NCI-H1417 (cell line): Measurements from ENCODE around the gene NOMO2.
"Not testable (repeated sequence)": the region's sequence is repeated elsewhere in the genome, so short reads cannot be mapped to it uniquely, and the experiment has no call there.

ENCODE experiments used
- DNase-seq, 3 experiments: peaks; one replicate each; lab custom pipeline; 2025; lab: John Stamatoyannopoulos, UW

Gene NOMO2

DNA sequence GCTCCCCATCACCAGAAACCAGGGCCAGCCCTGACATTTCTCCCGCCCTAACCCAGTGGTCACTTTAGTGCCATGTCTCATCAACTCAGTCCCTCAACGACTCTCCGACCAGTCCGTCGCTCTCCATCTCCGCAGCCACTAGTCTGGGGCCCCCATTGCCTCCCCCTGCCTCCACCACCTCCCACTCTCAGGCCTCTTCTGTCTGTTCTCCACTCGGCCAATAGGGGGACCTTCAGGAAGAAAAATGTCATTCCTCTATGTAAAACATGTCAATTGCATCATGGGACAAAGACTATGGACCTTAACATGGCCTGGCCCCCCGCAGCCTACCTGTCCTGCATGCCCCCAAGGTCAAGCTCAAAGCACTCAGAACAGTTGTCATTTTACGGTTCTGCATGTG is 39.3 kb downstream of the NOMO2 start:
- not testable (repeated sequence) for DNase-seq

DNA sequence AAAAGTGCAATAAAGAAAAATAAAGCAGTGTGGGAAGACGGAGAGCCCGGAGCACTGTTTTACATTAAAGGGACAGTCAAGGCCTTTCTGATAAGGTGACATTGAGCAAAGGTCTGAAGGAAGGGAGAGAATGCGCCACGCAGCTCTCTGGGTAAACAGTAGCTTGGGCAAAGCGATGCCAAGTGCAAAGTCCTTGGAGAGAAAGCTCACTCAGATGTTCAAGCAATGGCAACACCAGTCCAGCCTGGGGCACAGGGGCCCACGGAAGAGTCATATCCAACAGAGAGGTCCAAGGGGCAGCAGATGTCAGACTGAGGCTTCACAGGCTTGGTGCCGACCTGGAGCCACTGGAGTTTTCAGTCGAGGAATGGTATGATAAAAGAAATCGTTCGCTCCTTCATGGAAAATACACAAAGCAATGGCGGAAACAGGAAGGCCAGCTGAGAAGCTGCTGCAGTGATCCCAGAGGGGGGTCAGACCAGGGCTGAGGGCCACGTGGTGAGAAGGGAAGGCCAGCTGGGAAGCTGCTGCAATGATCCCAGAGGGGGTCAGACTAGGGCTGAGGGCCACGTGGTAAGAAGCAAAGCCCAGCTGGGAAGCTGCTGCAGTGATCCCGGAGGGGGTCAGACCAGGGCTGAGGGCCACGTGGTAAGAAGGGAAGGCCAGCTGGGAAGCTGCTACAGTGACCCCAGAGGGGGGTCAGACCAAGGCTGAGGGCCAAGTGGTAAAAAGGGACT is 40.3 kb downstream of the NOMO2 start:
- not testable (repeated sequence) for DNase-seq

DNA sequence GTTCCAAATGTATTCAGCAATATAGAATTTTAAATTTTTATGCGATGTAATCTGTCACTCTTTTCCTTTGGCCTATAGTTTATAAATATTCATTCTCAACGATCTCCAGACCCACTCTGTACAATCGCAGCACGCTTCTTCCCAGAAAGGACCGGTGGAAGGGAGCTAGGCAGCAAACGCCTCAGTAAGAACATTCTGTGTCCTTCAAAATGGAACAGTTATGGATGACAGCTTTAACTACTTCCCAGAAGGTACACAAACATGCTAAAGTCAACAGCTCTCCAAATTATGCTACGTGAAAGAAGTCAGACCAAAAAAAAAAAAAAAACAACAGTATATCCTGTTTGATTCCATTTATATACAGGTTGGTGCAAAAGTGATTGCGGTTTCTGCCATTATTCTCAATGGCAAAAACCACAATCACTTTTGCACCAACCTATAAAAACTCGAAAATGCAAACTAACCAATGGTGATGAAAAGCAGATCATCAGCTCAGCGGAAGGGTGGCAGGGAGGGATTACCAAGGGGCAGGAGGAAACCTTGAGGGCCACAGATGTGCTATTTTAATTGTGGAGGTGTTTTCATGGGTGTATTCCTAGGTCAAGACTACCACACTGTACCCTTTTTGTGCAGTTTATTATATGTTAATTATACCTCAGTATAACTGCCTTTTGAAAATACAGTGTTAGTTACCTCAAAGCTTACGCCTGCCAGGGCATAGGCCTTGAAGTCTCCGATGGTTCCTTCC is 43.2 kb downstream of the NOMO2 start:
- not testable (repeated sequence) for DNase-seq

DNA sequence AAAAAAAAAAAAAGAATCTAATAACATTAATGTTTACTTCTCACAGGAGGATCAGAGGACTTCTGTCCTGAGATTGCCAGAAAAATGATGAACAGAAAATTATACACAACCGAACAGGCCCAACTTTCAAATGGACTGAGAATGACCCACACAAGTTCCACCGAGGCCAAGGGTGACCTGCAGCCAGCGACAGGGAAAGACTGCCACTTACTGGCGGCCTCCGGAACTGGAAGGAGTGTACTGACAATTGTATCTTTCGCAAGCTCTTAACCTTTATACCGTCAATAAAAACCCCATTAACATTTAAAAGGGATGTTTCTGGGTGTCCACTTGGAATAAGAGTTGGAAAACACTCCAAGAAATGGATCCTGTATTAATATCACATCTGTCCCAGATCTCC is 63.5 kb downstream of the NOMO2 start:
- not testable (repeated sequence) for DNase-seq

DNA sequence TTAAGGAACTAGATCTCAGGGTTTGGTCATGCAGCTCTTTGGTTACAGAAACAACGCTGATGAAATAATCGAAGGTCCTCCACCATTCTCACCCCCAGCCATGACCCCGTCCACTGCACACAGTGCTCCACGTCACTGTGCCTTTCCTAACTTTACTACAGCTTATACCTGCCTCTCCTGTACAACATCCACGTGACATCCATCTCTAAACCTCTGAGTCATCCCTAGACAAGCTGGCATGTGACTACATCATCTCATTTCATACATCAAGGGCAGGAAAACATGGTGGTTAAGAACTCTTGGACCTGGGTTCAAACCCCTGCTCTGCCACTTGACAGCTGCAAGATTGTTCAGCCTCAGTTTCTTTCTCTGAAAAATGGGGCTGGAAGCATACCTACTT is 64.9 kb downstream of the NOMO2 start:
- not testable (repeated sequence) for DNase-seq

DNA sequence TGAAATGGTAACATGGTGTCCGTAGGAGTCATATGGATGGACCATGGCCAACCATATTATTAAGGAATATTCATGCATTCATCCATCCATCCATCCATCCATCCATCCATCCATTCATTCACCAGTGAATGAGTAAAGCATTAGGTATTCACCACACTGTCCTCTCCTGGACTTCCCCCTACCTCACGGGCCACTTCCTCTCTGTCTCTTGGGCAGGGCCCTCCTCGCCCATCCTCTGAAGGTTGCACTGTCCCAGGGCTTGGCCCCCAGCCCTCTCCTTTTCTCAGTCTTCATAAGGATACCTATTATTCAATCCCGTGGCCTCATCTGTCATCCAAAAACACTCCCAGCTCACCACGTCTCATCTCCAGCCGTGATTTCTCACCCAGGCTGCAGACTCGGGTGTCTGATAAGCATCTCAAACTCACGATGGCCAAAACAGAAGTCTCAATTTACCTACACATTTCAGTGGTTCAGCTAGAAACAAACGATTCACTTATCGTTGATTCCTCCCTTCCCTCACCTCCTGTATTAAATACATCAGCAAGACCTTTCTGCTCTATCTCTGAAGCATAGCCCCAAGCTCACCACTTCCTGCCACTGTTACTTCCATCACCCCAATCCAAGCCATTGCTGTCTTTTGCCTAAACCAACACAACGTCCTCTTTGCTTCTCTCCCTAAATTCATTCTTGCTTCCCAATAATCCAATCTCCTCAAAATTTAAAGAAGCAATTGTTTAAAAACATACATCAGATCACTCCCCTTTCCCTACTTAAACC is 69.6 kb downstream of the NOMO2 start:
- not testable (repeated sequence) for DNase-seq

DNA sequence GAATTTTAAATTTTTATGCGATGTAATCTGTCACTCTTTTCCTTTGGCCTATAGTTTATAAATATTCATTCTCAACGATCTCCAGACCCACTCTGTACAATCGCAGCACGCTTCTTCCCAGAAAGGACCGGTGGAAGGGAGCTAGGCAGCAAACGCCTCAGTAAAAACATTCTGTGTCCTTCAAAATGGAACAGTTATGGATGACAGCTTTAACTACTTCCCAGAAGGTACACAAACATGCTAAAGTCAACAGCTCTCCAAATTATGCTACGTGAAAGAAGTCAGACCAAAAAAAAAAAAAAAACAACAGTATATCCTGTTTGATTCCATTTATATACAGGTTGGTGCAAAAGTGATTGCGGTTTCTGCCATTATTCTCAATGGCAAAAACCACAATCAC is 125.9 kb downstream of the NOMO2 start:
- DNase-seq: not testable (repeated sequence)

DNA sequence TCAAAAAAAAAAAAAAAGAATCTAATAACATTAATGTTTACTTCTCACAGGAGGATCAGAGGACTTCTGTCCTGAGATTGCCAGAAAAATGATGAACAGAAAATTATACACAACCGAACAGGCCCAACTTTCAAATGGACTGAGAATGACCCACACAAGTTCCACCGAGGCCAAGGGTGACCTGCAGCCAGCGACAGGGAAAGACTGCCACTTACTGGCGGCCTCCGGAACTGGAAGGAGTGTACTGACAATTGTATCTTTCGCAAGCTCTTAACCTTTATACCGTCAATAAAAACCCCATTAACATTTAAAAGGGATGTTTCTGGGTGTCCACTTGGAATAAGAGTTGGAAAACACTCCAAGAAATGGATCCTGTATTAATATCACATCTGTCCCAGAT is 146.1 kb downstream of the NOMO2 start:
- not testable (repeated sequence) for DNase-seq

DNA sequence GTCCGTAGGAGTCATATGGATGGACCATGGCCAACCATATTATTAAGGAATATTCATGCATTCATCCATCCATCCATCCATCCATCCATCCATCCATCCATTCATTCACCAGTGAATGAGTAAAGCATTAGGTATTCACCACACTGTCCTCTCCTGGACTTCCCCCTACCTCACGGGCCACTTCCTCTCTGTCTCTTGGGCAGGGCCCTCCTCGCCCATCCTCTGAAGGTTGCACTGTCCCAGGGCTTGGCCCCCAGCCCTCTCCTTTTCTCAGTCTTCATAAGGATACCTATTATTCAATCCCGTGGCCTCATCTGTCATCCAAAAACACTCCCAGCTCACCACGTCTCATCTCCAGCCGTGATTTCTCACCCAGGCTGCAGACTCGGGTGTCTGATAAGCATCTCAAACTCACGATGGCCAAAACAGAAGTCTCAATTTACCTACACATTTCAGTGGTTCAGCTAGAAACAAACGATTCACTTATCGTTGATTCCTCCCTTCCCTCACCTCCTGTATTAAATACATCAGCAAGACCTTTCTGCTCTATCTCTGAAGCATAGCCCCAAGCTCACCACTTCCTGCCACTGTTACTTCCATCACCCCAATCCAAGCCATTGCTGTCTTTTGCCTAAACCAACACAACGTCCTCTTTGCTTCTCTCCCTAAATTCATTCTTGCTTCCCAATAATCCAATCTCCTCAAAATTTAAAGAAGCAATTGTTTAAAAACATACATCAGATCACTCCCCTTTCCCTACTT is 152.2 kb downstream of the NOMO2 start:
- not testable (repeated sequence) for DNase-seq

DNA sequence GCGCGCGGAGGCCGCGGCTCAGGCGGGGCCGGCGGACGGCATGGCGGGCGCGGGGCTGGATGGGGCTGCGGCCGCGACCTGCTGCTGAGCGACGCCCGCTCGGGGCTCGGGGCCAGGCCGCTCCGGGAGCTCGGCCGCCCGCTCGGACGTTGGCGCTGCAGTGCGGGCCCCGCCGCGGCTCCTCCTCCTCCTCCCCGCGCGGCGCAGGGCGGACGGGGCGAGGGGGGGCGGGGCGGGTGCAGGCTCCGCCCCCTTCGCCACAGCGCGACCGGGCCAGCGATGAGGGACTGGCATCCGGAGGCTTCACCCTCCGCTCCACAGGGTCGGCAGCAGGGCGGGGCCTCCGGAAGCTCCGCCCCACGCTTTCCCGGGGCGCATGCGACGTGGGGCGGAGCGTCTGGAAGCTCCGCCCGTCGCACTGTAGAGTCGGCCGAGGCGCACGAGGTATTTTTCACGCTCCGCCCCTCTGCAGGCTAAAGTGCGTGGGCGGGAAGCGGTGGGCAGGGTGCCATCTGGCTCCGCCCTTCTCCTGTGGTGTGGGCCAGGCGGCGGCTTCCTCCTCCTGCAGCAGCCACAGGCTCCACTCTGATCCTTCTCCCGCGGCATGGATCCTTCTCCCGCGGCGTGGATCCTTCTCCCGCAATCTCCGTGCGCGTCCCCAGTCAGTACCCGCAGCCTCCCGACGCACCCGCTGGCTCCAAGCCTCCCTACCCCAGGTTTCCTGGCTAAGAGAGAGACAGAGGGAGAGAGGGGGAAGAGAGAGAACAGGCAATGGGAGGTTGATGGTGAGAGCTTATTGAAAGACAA is 159.8 kb downstream of the NOMO2 start:
- DNase-seq: not testable (repeated sequence)

DNA sequence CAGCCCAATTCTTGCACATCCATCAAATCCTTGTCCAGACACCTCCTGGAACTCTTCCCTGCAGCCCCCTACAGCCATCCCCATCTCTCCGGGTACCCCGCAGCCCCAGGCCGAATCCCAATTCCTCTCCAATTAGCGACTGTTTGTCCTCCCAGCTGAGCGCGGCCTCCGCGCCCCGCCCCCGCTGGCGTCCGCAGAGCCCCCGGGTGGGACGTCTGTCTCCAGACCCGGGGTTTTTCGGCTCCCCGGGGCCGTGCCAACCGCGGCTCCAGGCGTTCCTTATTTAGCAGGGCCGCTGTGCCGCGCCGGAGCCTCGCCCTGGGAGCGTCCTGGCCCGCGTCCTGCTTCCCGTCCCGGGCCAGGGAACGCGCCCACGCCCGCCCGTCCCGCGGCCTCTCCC is 160.7 kb downstream of the NOMO2 start:
- not testable (repeated sequence) for DNase-seq

DNA sequence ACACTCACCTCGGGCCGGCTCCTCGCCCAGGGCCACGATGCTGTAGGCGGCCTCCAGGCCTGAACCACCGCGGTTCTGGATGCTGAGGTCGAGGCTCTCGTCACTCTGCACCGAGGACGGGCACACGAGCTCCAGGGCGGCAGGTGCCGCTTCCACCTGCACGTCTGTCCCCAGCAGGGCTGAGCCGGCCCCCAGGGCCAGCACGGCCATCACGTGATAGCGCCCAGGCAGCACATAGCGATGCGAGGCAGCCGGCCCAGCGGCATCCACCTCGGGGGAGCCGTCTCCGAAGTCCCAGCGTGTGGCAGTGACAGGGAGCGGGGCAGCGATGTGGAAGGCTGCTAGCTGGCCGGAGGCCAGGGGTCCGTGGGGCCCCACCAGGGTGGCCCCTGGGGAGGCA is 167.5 kb downstream of the NOMO2 start:
- not testable (repeated sequence) for DNase-seq

DNA sequence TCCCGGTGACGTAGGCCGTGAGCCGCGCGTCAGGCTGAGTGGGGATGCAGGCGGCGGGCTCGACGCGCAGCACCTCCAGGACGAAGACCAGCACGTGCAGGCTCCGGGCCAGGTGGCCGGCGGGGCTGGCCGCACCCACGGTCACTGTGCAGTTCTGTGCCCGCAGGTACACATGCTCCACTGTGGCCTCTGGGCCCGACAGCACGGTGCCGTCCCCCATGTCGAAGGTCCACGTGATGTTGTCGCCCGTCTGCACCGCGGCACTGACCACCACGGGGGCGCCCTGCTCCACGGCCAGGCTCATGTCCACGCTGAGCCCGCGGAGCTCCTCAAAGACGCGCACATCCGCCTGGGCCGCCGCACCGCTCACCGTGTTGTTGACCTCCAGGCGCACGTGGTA is 174.1 kb downstream of the NOMO2 start:
- DNase-seq: not testable (repeated sequence)

DNA sequence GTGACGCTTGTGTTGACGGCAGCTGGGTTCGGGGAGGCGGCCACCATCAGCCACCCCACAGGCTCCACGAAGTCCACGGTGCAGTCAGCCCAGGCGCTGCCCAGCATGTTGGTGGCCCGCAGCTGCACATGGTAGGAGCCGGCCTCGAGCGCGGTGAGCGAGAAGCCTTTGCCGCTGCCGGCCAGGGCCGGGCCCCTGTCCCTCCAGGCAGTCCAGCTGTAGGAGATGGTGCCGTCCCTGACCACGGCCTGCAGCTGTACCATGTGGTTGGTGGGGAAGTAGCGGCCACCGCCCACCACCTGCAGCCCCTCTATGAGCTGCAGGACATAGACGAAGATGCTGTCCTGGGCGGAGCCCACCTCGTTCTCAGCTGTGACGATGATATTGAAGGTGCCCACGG is 175.4 kb downstream of the NOMO2 start:
- DNase-seq: not testable (repeated sequence)

DNA sequence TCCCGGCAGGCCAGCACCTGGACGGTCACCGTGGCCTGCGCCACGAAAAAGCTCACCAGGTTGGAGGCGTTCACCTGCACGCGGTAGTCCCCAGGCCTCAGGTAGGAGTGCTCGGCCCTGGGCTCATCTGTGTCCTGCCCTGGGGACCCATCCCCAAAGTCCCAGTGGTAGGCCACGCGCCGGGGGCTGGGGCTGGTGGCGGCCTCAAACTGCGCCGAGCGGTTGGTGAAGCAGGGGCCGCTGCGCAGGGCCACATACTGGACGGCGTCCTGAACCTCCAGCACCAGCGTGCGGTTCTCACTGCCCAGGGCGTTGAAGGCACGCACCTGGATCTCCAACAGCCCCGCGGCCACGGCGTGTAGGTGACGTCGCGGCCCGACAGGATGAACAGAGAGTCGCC is 176.6 kb downstream of the NOMO2 start:
- DNase-seq: not testable (repeated sequence)

DNA sequence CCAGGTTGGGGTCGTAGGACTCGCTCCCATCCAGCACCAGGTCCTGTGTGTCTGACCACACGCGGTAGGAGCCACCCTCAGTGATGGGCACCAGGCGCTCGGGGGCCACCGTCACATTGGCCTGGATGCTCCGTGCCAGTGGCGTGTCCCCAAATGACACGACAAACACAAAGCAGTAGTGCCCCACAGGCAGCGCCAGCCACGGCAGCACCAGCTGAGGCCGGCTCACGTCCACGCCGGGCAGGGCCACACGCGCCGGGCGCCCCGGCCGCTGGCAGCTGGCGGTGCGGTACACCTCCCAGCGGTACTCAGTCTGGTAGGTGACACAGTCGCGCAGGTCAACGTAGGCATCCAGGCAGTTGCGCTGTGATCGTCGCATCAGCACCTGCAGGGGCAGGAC is 177.0 kb downstream of the NOMO2 start:
- not testable (repeated sequence) for DNase-seq

DNA sequence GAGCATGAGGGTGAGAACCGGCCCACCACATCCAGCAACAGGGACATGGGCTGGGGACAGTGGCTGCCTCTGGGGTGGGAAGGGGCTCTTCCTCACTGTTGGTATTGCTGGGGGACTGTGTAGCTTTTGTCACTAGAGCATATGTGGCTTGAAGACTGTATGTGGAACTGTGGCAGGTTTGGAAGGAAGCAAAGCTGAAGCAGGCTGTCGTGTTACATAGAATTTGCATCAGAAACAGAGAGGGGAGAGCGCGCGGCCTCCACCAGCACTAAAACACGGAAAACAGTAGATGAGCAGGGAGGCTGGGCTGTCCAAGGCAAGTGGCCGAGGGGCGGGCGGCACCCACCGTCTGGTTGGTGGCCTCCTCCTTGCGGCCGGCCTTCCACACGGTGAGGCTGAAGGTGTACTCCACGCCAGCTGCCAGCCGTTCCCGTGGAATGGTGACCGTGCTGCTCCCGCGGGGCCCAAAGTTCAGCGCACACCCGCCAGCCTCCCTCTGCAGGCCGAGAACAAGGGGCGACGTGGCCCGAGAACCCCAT is 177.7 kb downstream of the NOMO2 start:
- DNase-seq: not testable (repeated sequence)

DNA sequence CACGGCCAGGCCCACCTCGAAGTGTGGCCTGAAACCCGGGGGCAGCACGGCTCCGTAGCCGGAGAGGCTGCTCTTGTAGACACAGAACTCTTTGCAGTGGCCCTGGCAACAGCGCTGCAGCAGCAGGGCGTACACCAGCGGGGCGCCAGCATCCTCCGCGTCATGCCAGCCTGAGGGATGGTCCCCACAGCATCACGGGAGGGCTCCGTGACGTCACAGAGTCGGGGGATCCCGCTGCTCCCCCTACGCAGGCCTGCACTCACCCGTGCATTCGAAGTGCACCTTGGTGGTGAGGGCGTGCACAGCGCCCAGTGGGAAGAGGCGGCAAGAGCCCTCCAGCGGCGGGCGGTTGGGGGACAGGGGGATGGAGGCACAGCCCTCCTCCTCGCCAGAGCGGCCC is 179.2 kb downstream of the NOMO2 start:
- not testable (repeated sequence) for DNase-seq
